ENCODE data around the gene RBM38. TPM values are rescaled to one million over a fixed set of nuclear protein-coding genes. Genes with fewer than 3 reads are reported as not detected.
A peak's percentile ranks its signal among the peaks of the same experiment; 100 is the strongest.
"Not testable (repeated sequence)": the region's sequence is repeated elsewhere in the genome, so short reads cannot be mapped to it uniquely, and the experiment has no call there.

The RBM38 gene
- total RNA-seq, 2 experiments from 2014 or later = 60.9 to 62.8 TPM

- peaks cover 1% of the 10 kb centered on the region for H3K27me3 Mint-ChIP-seq
- peaks cover 22% of the 10 kb centered on the region for H3K4me1 Mint-ChIP-seq
- no peak overlapping the region for H3K27ac Mint-ChIP-seq
- DNase-seq (no peak), ATAC-seq (ENCODE audit: low read depth) (no peak)
- H3K36me3 Mint-ChIP-seq = no peaks in the 10 kb centered on the region
- no peaks in the 10 kb centered on the region for H3K9me3 Mint-ChIP-seq
- H3K4me3 Mint-ChIP-seq = no peak overlapping the region
- POLR2A ChIA-PET = no interaction called here
Measured at GRCh38 chr20:57426831-57427230, 35.6 kb downstream of the RBM38 start.

DNA sequence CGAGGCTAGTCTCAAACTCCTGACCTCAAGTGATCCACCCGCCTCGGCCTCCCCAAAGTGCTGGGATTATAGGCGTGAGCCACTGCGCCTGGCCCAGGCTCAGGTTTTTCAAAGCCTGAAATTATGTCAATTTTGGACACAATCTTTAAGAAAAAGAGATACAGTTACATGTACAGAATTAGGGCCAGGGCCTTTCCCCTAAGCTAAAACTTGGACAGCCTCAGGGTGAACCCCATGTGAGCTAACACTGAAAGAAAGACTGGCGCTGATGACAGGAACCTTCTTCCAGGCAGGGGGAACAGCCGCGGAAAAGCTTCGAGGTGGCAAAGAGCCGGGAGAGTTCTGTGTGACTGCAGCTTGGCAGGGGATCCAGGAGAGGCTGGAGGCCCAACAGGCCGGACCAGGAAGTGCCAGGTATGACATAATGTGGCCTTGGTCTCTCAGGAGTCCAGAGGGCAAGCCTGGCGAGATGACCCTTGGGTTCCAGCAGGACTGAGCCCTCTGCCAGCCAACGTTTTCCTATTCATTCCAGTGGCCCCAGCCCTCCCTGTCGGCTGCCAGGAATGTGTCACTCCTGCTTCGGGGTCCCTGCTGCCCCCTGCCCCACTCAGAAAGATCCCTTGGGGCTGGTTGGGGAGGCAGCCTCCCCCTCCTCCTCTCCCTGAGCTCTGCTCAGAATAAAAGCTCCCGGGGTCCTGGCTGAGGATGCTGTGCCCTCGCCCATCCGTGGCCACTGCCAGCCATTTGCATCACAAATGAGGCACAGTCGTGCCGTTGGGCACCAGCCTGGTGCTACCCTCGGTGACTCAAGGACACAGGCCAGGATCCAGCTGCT, 37.3 kb downstream of the RBM38 start:
- peaks cover 1% of the 10 kb centered on the region for H3K27me3 Mint-ChIP-seq
- DNase-seq (no peak), ATAC-seq (ENCODE audit: low read depth) (no peak)
- no peak overlapping the region for H3K4me3 Mint-ChIP-seq
- peaks cover 36% of the 10 kb centered on the region for H3K4me1 Mint-ChIP-seq
- no peak overlapping the region for H3K27ac Mint-ChIP-seq
- POLR2A ChIA-PET = interaction anchor here (0.8 to 1.1 kb wide), 2 partner anchors 30 to 31 kb away, joined by 3 read pairs; no protein-coding TSS in a partner anchor
- no peaks in the 10 kb centered on the region for H3K36me3 Mint-ChIP-seq
- no peaks in the 10 kb centered on the region for H3K9me3 Mint-ChIP-seq

DNA sequence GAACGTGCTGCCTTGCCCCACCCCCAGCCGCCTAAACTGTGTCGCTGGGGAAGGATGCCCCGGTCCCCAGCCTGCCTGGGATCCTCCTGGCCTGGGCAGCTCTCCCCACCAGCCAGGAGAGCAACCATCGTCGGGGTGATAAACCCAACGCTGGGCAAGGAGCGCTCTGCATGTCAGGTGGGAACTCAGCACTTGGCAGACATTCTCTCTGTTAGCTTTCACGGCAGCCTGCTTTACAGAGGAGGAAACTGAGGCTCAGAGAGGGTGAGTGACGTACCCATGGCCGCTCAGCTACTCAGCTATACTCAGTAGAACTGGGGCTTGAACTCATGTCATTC, 37.9 kb downstream of the RBM38 start:
- Mint-ChIP-seq H3K27ac (no peak overlapping the region), H3K27me3 (peaks cover 1% of the 10 kb centered on the region), H3K4me3 (no peak overlapping the region), H3K36me3 (peaks cover 1% of the 10 kb centered on the region), H3K4me1 (peaks cover 38% of the 10 kb centered on the region), H3K9me3 (no peaks in the 10 kb centered on the region)
- no peak for ATAC-seq (ENCODE audit: low read depth)
- no peak for DNase-seq
- POLR2A ChIA-PET = no interaction called here

- H3K4me3 Mint-ChIP-seq = no peak overlapping the region
- peaks cover 40% of the 10 kb centered on the region for H3K4me1 Mint-ChIP-seq
- peaks cover 3% of the 10 kb centered on the region for H3K36me3 Mint-ChIP-seq
- POLR2A ChIA-PET = interaction anchor here (1.1 kb wide), 1 partner anchor 10 kb away, joined by 3 read pairs; no protein-coding TSS in a partner anchor
- no peak for DNase-seq
- H3K9me3 Mint-ChIP-seq = no peaks in the 10 kb centered on the region
- no peak for ATAC-seq (ENCODE audit: low read depth)
- peaks cover 1% of the 10 kb centered on the region for H3K27me3 Mint-ChIP-seq
- H3K27ac Mint-ChIP-seq = peak overlapping the region; percentile 62
Measured at GRCh38 chr20:57429580-57430200, 38.5 kb downstream of the RBM38 start.

- ATAC-seq (ENCODE audit: low read depth) = not testable (repeated sequence)
Measured at GRCh38 chr20:57430201-57430596, 39.0 kb downstream of the RBM38 start.

DNA sequence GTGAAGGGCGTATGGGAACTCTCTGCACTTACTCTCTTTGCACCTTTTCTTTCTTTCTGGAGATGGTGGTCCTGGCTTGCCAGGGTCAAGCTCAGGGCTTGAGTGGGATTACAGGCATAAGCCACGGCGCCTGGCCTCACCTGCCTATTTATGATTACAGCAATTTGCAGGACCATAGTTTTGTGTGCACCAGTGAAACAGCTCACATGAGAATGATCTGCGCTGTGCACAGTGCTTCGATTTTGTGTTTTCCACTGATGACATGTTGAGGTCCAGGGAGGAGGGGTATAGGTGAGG, 40.3 kb downstream of the RBM38 start:
- no peak for ATAC-seq (ENCODE audit: low read depth)
- H3K4me3 Mint-ChIP-seq = no peak overlapping the region
- no peaks in the 10 kb centered on the region for H3K9me3 Mint-ChIP-seq
- POLR2A ChIA-PET = interaction anchor here (5.1 to 5.9 kb wide), 2 partner anchors 34 to 39 kb away, joined by 76 to 78 read pairs; partner anchors contain the start of gene RBM38
- peaks cover 1% of the 10 kb centered on the region for H3K27me3 Mint-ChIP-seq
- no peak overlapping the region for H3K27ac Mint-ChIP-seq
- no peak for DNase-seq
- H3K4me1 Mint-ChIP-seq = peaks cover 41% of the 10 kb centered on the region
- H3K36me3 Mint-ChIP-seq = peaks cover 3% of the 10 kb centered on the region

More at GRCh38 chr20:57430201-57430596, 39.0 kb downstream of the RBM38 start:
- H3K36me3 Mint-ChIP-seq, H3K27me3 Mint-ChIP-seq, DNase-seq, H3K4me3 Mint-ChIP-seq, H3K9me3 Mint-ChIP-seq: not testable (repeated sequence)
- Mint-ChIP-seq H3K4me1 (peaks cover 42% of the 10 kb centered on the region), H3K27ac (peak overlapping the region; percentile 62)
- POLR2A ChIA-PET = interaction anchor here (1.1 kb wide), 1 partner anchor 9 kb away, joined by 3 read pairs; no protein-coding TSS in a partner anchor

DNA sequence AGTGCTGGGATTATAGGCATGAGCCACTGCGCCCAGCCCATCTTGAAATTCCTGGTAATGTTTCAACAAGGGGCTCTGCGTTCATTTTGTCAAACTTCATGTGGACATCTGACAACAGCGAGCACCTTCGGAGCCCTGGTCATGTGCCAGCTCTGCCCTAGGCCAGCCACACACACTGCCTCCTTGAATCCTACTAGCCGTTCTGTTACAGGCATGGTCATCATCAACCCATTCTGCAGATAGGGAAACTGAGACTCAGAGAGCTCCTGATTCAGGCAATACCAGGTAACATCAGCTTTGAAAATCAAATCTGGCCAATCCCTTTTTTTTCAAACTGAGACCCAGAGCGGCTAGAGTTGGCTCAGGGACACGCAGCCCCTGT, 41.3 kb downstream of the RBM38 start:
- Mint-ChIP-seq H3K36me3 (peaks cover 3% of the 10 kb centered on the region), H3K27me3 (peaks cover 1% of the 10 kb centered on the region), H3K9me3 (no peaks in the 10 kb centered on the region), H3K4me3 (peak overlapping the region; percentile 61), H3K4me1 (peaks cover 41% of the 10 kb centered on the region), H3K27ac (peak overlapping the region; percentile 93)
- DNase-seq (no peak), ATAC-seq (ENCODE audit: low read depth) (no peak)
- POLR2A ChIA-PET = interaction anchor here (1.0 to 5.9 kb wide), 5 partner anchors 8 to 40 kb away, joined by 3 to 78 read pairs (median 6); partner anchors contain the start of gene RBM38

DNA sequence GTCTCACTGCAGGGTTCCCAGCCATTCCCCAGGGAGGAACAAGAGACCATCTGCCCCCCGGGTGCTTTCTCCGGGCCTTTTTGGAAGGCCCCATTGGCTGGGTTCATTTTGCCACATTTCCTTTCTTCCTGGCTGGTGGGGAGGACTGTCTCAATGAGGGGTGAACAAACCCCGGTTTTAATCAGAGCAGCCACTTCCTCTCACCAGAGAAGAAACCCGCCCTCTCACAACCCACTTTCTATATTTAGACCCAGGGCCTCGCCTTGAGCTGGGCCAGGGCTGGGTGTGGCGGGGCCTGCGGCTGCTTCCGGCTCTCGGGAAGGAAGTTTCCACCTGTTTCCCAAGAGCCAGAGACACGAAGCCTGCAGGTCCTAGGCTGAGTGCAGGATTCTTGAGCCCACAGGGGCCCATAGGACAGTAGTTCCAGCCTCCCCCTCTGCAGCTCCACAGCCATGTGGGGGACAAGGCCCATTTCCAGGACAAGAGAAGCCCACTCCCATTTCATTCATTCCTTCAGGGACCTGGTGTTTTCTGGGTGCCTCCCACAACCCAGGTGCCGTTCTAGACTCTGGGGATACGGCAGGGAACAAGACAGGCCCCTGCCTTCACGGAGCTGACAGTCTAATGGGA, 41.8 kb downstream of the RBM38 start:
- Mint-ChIP-seq H3K4me3 (peak overlapping the region; percentile 61), H3K36me3 (peaks cover 3% of the 10 kb centered on the region), H3K4me1 (peaks cover 41% of the 10 kb centered on the region), H3K9me3 (no peaks in the 10 kb centered on the region), H3K27ac (peak overlapping the region; percentile 93), H3K27me3 (peaks cover 1% of the 10 kb centered on the region)
- POLR2A ChIA-PET = interaction anchor here (1.0 to 5.9 kb wide), 7 partner anchors 8 to 44 kb away, joined by 3 to 78 read pairs (median 6); partner anchors contain the start of gene RBM38
- ATAC-seq (ENCODE audit: low read depth) (peak; percentile 88), DNase-seq (peak; percentile 77)

- Mint-ChIP-seq H3K27ac (peak overlapping the region; percentile 93), H3K4me1 (peaks cover 41% of the 10 kb centered on the region), H3K36me3 (peaks cover 3% of the 10 kb centered on the region), H3K9me3 (no peaks in the 10 kb centered on the region), H3K4me3 (peak overlapping the region; percentile 61), H3K27me3 (peaks cover 1% of the 10 kb centered on the region)
- POLR2A ChIA-PET = interaction anchor here (1.0 to 5.9 kb wide), 8 partner anchors 9 to 45 kb away, joined by 3 to 78 read pairs (median 4); partner anchors contain the start of gene RBM38
- DNase-seq = peak; percentile 60
- ATAC-seq (ENCODE audit: low read depth) = peak; percentile 74
Measured at GRCh38 chr20:57433657-57434389, 42.6 kb downstream of the RBM38 start.

GRCh38 chr20:57434390-57434700, 43.1 kb downstream of the RBM38 start:
- Mint-ChIP-seq H3K9me3 (no peaks in the 10 kb centered on the region), H3K4me3 (peak overlapping the region; percentile 4), H3K27ac (peak overlapping the region; percentile 93), H3K27me3 (peaks cover 1% of the 10 kb centered on the region), H3K4me1 (peaks cover 41% of the 10 kb centered on the region), H3K36me3 (peaks cover 3% of the 10 kb centered on the region)
- DNase-seq (no peak), ATAC-seq (ENCODE audit: low read depth) (no peak)
- POLR2A ChIA-PET = interaction anchor here (1.1 to 5.9 kb wide), 4 partner anchors 16 to 42 kb away, joined by 3 to 78 read pairs (median 40); partner anchors contain the start of gene RBM38

DNA sequence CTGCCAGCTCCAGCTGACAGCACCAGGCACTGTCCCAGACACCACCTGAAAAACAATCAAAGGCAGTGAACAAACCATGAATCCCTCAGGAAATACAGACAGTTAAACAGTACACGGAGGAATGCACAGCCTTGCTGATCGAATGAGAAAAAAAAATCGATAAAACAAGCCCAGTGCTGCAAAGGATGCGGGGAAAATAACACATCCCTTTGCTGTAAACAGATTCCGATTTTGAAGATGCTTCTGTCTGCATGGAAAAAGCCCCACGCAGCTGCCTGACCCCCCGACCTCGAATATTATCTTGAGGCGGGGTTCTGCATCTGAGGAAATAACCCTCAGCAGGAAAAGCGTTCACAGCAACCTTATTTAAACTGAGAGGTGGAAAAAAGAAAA, 43.9 kb downstream of the RBM38 start:
- Mint-ChIP-seq H3K4me3 (peak overlapping the region; percentile 58), H3K27ac (peak overlapping the region; percentile 67), H3K36me3 (peaks cover 3% of the 10 kb centered on the region), H3K9me3 (no peaks in the 10 kb centered on the region), H3K4me1 (peaks cover 41% of the 10 kb centered on the region), H3K27me3 (peaks cover 1% of the 10 kb centered on the region)
- no peak for DNase-seq
- no peak for ATAC-seq (ENCODE audit: low read depth)
- POLR2A ChIA-PET = interaction anchor here (5.1 to 5.9 kb wide), 2 partner anchors 37 to 43 kb away, joined by 76 to 78 read pairs; partner anchors contain the start of gene RBM38

- H3K4me3 Mint-ChIP-seq = peak overlapping the region; percentile 58
- no peaks in the 10 kb centered on the region for H3K9me3 Mint-ChIP-seq
- H3K4me1 Mint-ChIP-seq = peaks cover 41% of the 10 kb centered on the region
- ATAC-seq (ENCODE audit: low read depth) = peak; percentile 15
- peaks cover 3% of the 10 kb centered on the region for H3K36me3 Mint-ChIP-seq
- POLR2A ChIA-PET = interaction anchor here (5.1 to 5.9 kb wide), 2 partner anchors 38 to 43 kb away, joined by 76 to 78 read pairs; partner anchors contain the start of gene RBM38
- DNase-seq = peak; percentile 48
- peak overlapping the region; percentile 67 for H3K27ac Mint-ChIP-seq
- H3K27me3 Mint-ChIP-seq = no peaks in the 10 kb centered on the region
Measured at GRCh38 chr20:57435498-57436222, 44.5 kb downstream of the RBM38 start.

Data from activated naive CD8-positive, alpha-beta T cell treated with anti-CD3 and anti-CD28 coated beads, Interleukin-2, amount 10 ng/mL, durations not matched to agents 7 days and 5 days (primary cell).